Measurements from ENCODE around the gene PROB1.
"Not testable (repeated sequence)": the region's sequence is repeated elsewhere in the genome, so short reads cannot be mapped to it uniquely, and the experiment has no call there.

The PROB1 gene

DNA sequence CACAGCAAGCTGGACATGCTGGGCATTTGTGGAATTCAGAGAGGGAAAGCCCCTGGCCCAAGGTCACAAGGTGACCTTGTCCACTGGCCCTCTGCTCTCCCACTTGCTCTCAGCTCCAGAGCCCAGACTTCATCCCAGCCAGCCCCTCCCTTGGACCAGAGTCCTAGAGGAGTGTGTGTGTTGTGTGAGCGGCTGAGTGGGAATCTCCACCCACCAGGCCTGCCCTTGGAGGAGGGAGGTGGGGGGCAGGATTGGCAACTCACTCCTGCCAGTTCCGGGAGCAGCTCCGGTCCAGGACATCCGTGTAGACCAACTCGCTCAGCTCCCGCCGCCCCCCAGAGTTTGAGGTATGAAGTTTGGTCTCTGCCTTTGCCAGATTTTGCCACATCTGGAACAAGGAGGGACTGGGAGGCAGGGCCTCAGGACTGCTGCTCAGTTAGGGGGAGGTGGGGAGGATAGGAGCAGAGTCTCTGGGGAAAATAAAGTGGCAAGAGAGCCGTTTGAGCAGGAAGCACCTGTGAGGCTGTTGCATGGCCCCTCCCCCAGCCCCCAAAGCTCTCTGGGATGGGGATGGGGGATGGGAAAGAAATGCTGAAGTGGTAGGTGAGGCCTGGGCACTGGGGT is 6.6 kb downstream of the PROB1 start:
- TF ChIP-seq, protein P1, sequence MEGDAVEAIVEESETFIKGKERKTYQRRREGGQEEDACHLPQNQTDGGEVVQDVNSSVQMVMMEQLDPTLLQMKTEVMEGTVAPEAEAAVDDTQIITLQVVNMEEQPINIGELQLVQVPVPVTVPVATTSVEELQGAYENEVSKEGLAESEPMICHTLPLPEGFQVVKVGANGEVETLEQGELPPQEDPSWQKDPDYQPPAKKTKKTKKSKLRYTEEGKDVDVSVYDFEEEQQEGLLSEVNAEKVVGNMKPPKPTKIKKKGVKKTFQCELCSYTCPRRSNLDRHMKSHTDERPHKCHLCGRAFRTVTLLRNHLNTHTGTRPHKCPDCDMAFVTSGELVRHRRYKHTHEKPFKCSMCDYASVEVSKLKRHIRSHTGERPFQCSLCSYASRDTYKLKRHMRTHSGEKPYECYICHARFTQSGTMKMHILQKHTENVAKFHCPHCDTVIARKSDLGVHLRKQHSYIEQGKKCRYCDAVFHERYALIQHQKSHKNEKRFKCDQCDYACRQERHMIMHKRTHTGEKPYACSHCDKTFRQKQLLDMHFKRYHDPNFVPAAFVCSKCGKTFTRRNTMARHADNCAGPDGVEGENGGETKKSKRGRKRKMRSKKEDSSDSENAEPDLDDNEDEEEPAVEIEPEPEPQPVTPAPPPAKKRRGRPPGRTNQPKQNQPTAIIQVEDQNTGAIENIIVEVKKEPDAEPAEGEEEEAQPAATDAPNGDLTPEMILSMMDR (IDR thresholded peaks at IDR 0.05; ENCODE audit: control insufficient read depth, insufficient read depth, low read depth, low read length, missing control alignments) = no peak
- H3K4me3 ChIP-seq (ENCODE audit: control insufficient read depth, low read depth, low read length) = peak overlapping the region; percentile 14
- no peak for DNase-seq (ENCODE audit: low read depth)

DNA sequence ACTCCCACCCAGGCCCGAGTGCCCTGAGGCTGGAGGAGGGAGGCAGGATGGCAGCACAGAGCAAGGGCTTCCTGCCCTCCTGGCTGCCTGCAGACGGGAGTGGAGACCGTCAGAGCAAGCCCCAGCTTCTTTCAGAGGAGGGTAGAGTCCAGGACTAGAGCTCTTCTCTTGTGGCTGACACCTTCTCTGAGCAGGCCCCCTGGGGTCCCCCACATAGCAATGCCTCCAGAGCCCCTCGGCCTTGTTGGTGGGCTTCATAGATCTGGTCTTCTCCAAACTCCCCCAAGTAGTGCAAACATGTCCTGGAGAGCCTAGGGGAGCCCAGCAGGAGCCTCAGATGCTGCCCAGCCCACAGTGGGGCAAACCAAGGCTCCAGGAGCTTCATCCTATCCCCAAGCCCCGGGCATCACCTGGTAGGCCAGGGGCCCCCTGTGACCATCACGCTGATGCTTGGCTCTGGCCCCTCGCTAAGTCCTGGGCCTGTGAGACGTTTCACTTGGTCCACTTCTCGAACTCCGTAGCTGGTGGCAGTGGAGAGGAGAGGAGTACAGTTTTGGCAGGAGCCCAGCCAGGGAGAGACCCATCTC is 7.2 kb downstream of the PROB1 start:
- H3K4me3 ChIP-seq (ENCODE audit: control insufficient read depth, low read depth, low read length) = no peak overlapping the region
- TF ChIP-seq, protein P1 (IDR thresholded peaks at IDR 0.05; ENCODE audit: control insufficient read depth, insufficient read depth, low read depth, low read length, missing control alignments) = no peak

DNA sequence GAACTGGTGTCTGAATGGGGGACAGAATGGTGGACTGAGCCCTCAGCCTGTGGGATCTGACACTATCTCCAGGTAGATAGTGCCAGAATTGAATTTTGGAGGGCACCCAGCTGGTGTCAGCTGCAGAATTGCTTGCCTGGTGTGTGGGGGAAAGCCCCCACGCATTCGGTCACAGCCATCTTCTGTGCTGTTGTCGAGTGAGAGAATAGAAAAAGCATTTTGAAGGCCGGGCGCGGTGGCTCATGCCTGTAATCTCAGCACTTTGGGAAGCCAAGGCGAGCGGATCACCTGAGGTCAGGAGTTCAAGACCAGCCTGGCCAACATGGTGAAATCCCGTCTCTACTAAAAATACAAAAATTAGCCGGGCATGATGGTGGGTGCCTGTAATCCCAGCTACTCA is 7.9 kb downstream of the PROB1 start:
- DNase-seq (ENCODE audit: low read depth); H3K4me3 ChIP-seq (ENCODE audit: control insufficient read depth, low read depth, low read length): not testable (repeated sequence)

More for the DNA sequence above, 7.2 kb downstream of the PROB1 start:
- DNase-seq (ENCODE audit: low read depth) = no peak

DNA sequence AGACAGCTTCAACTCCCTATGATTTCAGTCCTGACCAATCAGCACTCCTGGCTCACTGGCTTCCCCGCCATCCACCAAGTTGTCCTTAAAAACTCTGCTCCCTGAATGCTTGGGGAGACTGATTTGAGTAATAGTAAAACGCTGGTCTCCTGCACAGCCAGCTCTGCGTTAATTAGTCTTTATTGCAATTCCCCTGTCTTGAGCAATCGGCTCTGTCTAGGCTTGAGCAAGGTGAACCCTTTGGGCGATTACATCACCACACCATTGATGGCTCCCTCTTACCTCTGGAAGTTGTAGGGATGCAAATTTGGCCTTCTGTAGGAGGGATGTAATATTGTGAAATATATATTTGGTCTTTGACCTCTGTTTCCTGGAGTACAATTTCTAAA is 8.9 kb downstream of the PROB1 start:
- TF ChIP-seq, protein P1 (IDR thresholded peaks at IDR 0.05; ENCODE audit: control insufficient read depth, insufficient read depth, low read depth, low read length, missing control alignments) = no peak
- no peak overlapping the region for H3K4me3 ChIP-seq (ENCODE audit: control insufficient read depth, low read depth, low read length)
- DNase-seq (ENCODE audit: low read depth) = no peak

DNA sequence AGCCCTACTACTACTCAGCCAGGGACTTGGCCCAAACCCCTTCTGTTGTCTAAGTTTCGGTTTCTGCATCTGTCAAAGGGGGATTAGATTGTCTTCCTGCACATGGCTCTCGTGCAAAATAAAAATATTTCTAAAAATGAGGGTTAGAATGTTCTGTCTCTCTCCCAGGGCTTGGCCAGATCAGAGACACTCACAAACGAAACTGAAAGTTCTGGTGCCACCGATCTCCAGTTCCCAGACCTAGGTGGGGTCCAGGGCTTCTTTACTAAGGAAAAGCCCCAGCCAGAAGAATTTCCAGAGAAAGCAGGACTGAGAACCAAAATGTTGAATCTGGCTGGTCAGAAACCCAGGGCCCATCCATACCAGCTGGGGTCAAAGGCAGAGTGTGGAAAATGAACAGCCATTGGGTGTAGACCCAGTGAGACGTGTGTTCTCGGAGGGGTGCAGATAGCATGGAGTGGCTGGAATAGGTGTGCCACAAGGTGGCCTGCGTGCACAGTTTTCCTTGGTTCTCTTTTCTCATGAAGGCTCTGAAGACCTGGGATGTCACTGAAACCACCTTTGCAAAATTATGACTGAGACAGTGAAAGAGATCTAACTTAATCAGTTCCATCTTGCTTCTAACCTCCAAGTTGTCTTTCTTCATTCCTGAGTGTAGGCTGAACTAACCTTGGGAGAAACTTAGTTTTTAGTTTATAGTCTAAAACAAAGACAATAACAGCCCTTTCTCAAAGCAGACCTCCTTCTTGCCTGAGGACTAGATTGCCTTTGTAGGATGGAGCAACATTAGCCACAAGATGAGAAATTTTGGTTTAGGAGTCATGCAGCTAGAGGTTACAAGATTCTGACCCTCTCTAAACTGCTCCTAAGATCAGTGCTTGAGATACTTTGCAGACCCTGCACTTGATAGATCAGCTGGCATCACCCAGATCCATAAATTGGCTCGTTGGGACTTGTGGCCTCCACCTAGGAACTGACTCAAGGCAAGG is 9.5 kb downstream of the PROB1 start:
- TF ChIP-seq, protein P1 (IDR thresholded peaks at IDR 0.05; ENCODE audit: control insufficient read depth, insufficient read depth, low read depth, low read length, missing control alignments) = no peak
- peak overlapping the region; percentile 26 for H3K4me3 ChIP-seq (ENCODE audit: control insufficient read depth, low read depth, low read length)
- DNase-seq (ENCODE audit: low read depth) = no peak

DNA sequence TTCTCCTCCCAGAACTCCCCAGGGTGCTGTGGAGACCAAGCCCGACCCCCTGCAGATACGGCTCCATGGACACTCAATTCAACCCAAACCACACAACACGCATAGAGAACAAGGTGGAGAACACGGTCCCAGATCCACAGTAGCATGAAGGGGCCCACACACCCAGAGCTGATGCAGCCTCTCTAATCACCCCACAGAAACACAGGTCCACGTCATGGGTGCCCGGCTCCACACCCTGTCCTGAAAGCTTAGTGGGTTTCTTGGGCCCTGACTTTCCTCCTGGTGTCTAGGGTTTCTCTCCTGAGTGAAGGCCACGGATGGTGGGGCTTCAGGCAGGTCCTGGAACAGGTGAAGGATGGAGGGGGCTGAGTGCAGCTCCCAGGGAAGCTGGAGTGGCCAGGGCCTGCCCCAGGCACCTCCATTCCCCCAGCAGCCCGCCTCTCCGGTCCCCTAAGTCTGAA is 10.3 kb downstream of the PROB1 start:
- no peak for DNase-seq (ENCODE audit: low read depth)
- H3K4me3 ChIP-seq (ENCODE audit: control insufficient read depth, low read depth, low read length) = peak overlapping the region; percentile 26
- TF ChIP-seq, protein P1 (IDR thresholded peaks at IDR 0.05; ENCODE audit: control insufficient read depth, insufficient read depth, low read depth, low read length, missing control alignments) = no peak

All from AG09309 (cell line).